ENCODE data around the gene USH2A.

The USH2A gene

GRCh38 chr1:215590779-215591491 is 832.3 kb downstream of the USH2A start:
- TF ChIP-seq TCF12 (IDR thresholded peaks at IDR 0.05; ENCODE audit: low read depth) (no peak), CEBPB (IDR thresholded peaks at IDR 0.05) (no peak), FOXM1 (IDR thresholded peaks at IDR 0.05; ENCODE audit: borderline replicate concordance, low read depth) (no peak), ZBTB7A (IDR thresholded peaks at IDR 0.05; ENCODE audit: low read depth) (no peak), TAF1 (IDR thresholded peaks at IDR 0.05; ENCODE audit: low read depth) (no peak), CREB1 (IDR thresholded peaks at IDR 0.05; ENCODE audit: low read depth) (no peak), EGR1 (IDR thresholded peaks at IDR 0.05) (no peak), NFIC (IDR thresholded peaks at IDR 0.05) (no peak), TEAD4 (IDR thresholded peaks at IDR 0.05) (no peak), USF1 (IDR thresholded peaks at IDR 0.05) (no peak), RAD21 (IDR thresholded peaks at IDR 0.05; ENCODE audit: low read depth) (no peak), YY1 (IDR thresholded peaks at IDR 0.05; ENCODE audit: low read depth) (no peak), EP300 (IDR thresholded peaks at IDR 0.05; ENCODE audit: borderline replicate concordance) (no peak)
- TF ChIP-seq, protein P1, sequence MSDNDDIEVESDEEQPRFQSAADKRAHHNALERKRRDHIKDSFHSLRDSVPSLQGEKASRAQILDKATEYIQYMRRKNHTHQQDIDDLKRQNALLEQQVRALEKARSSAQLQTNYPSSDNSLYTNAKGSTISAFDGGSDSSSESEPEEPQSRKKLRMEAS (IDR thresholded peaks at IDR 0.05) = no peak
- TF ChIP-seq, protein P2, sequence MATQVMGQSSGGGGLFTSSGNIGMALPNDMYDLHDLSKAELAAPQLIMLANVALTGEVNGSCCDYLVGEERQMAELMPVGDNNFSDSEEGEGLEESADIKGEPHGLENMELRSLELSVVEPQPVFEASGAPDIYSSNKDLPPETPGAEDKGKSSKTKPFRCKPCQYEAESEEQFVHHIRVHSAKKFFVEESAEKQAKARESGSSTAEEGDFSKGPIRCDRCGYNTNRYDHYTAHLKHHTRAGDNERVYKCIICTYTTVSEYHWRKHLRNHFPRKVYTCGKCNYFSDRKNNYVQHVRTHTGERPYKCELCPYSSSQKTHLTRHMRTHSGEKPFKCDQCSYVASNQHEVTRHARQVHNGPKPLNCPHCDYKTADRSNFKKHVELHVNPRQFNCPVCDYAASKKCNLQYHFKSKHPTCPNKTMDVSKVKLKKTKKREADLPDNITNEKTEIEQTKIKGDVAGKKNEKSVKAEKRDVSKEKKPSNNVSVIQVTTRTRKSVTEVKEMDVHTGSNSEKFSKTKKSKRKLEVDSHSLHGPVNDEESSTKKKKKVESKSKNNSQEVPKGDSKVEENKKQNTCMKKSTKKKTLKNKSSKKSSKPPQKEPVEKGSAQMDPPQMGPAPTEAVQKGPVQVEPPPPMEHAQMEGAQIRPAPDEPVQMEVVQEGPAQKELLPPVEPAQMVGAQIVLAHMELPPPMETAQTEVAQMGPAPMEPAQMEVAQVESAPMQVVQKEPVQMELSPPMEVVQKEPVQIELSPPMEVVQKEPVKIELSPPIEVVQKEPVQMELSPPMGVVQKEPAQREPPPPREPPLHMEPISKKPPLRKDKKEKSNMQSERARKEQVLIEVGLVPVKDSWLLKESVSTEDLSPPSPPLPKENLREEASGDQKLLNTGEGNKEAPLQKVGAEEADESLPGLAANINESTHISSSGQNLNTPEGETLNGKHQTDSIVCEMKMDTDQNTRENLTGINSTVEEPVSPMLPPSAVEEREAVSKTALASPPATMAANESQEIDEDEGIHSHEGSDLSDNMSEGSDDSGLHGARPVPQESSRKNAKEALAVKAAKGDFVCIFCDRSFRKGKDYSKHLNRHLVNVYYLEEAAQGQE (IDR thresholded peaks at IDR 0.05; ENCODE audit: low read depth) = no peak

DNA sequence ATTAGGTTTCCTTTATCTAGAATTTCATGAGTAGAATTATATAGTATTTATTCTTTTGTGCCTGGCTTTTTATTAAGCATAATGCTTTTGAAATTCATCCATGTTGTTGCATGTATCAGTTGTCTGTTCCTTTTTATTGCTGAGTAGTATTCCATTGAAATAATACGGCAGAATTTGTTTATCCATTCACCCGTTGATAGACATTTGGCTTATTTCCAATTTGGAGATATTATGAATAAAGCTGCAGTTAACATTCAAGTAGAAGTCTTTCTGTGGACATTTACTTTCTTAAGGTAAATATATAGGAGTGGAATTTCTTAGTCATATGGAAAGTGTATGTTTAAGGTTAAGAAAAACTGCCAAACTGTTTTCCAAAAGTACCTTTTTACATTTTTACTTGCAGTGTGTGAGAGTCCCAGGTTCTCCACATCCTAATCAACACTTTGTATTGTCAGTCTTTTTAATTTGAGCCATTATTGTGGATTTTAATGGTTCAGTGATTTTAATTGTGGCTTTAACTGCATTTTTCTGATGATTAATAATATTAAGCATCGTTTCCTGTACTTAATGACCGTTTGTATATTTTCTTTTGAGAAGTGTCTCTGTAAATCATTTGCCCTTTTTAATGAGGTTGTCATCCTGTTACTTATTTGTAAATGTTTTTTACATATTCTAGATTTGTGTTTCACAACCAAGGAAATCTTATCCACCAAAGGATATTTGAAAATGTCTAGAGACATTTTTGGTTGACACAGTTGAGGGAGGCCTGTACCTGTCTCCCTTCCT is 833.4 kb downstream of the USH2A start:
- TF ChIP-seq USF1 (IDR thresholded peaks at IDR 0.05) = no peak
- TF ChIP-seq TAF1 (IDR thresholded peaks at IDR 0.05; ENCODE audit: low read depth) = no peak
- TF ChIP-seq CEBPB (IDR thresholded peaks at IDR 0.05) = no peak
- no peak for TF ChIP-seq FOXM1 (IDR thresholded peaks at IDR 0.05; ENCODE audit: borderline replicate concordance, low read depth)
- TF ChIP-seq TCF12 (IDR thresholded peaks at IDR 0.05; ENCODE audit: low read depth) = no peak
- no peak for TF ChIP-seq RAD21 (IDR thresholded peaks at IDR 0.05; ENCODE audit: low read depth)
- TF ChIP-seq EP300 (IDR thresholded peaks at IDR 0.05; ENCODE audit: borderline replicate concordance) = no peak
- TF ChIP-seq EGR1 (IDR thresholded peaks at IDR 0.05) = no peak
- TF ChIP-seq, protein P1 (IDR thresholded peaks at IDR 0.05) = no peak
- no peak for TF ChIP-seq TEAD4 (IDR thresholded peaks at IDR 0.05)
- no peak for TF ChIP-seq CREB1 (IDR thresholded peaks at IDR 0.05; ENCODE audit: low read depth)
- TF ChIP-seq YY1 (IDR thresholded peaks at IDR 0.05; ENCODE audit: low read depth) = no peak
- TF ChIP-seq ZBTB7A (IDR thresholded peaks at IDR 0.05; ENCODE audit: low read depth) = no peak
- TF ChIP-seq NFIC (IDR thresholded peaks at IDR 0.05) = no peak
- TF ChIP-seq, protein P2 (IDR thresholded peaks at IDR 0.05; ENCODE audit: low read depth) = no peak

- TF ChIP-seq FOXM1 (IDR thresholded peaks at IDR 0.05; ENCODE audit: borderline replicate concordance, low read depth) (no peak), TCF12 (IDR thresholded peaks at IDR 0.05; ENCODE audit: low read depth) (no peak), NFIC (IDR thresholded peaks at IDR 0.05) (no peak), YY1 (IDR thresholded peaks at IDR 0.05; ENCODE audit: low read depth) (no peak), CEBPB (IDR thresholded peaks at IDR 0.05) (no peak), CREB1 (IDR thresholded peaks at IDR 0.05; ENCODE audit: low read depth) (no peak), RAD21 (IDR thresholded peaks at IDR 0.05; ENCODE audit: low read depth) (no peak), ZBTB7A (IDR thresholded peaks at IDR 0.05; ENCODE audit: low read depth) (no peak), TEAD4 (IDR thresholded peaks at IDR 0.05) (no peak), TAF1 (IDR thresholded peaks at IDR 0.05; ENCODE audit: low read depth) (no peak), USF1 (IDR thresholded peaks at IDR 0.05) (no peak), EGR1 (IDR thresholded peaks at IDR 0.05) (no peak)
- TF ChIP-seq, protein P2 (IDR thresholded peaks at IDR 0.05; ENCODE audit: low read depth) = no peak
- TF ChIP-seq, protein P1 (IDR thresholded peaks at IDR 0.05) = no peak
These were observed 838.9 kb downstream of the USH2A start for GRCh38 chr1:215584389-215584788.
